GM19463 (cell line): ENCODE measurements around the gene MCL1.
"Not testable (repeated sequence)": the region's sequence is repeated elsewhere in the genome, so short reads cannot be mapped to it uniquely, and the experiment has no call there.

Experiments
- ATAC-seq: cut with Tn5 transposase; IDR thresholded peaks from one replicate; pipeline ENCODE4 v1.9.1; 2021; ENCODE audit warnings: mild to moderate bottlenecking, moderate library complexity; ENCODE audit not compliant: unreplicated experiment

MCL1 gene

GRCh38 chr1:150573648-150574071 is 5.8 kb downstream of the MCL1 start:
- not testable (repeated sequence) for ATAC-seq

- ATAC-seq, result no peak
Measured at GRCh38 chr1:150572918-150573647, 6.3 kb downstream of the MCL1 start.

DNA sequence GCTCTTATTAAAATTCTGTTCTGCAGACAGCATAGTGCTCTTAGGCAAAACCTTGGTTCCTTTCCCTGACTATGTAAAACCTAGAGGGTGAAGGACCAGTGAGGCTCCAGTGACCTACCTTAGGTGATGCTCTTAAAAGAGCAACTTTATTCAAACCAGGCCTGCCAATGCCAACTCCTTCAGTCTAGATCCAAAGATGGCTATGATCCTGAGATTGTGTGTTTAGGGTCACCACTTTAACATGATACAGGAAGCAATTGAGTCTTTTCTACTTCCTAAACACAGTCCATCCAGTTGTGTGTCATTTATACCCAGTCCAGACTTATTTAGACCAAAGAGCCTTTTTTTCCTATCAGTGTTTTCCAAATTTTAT is 10.8 kb downstream of the MCL1 start:
- no peak for ATAC-seq

DNA sequence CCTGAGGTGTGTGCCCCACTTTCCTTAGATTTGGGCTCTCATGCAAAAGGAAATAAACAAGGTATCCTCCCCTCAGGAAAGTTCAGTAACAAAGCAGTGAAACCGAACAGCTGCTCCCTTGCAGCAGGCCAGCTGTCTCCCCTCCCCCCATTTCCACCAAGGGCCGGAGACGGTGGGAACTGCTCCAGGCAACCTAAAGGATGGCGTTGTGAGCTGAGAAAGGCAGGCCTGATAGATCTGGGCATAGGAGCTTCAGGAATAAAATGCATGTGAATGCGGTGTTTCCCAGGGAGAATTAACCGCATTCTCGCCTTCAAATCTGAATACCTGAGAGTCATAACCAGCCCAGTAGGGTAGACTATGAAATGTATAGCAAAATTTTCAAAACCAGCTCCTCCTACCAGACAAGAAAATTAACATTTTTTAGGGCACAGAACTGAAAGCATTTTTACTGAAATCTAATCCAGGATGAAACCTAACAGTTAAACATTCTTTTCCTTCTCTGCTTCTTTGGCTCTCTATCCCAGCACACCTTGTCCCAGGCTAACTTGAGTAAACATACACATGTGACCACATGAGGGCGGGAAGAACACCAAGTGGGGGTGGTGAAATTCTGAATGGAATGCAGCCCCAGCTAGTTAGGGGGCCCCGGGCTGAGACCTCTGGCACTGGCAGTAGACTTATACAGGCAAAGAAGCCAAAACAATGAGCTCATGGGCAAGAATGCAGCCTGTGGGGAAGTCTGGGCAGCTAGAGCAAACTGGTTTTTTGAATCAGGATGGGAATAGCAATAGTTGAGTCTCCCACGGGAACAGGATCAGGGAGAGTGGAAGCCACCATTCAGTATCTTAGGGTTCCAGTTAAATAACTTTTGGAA is 11.5 kb downstream of the MCL1 start:
- peak; percentile 6 for ATAC-seq

DNA sequence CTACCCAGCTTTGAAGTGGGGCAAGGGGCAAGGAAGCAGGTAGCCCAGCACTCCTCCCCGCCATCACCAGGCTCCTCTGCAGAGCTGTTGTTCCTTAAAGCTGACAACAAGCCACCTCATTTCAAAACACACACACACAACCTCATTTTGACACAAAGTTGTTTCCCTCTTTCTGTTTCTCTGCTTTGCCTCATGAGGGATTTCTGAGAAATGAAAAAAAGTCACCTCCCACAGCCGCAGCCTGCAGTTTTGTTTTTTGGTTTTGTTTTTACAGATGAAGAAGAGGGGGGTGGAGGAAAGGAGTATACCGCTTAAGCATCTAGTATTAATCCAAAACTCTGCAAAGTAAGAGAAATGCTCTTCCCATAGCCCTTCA is 12.1 kb downstream of the MCL1 start:
- peak; percentile 25 for ATAC-seq

DNA sequence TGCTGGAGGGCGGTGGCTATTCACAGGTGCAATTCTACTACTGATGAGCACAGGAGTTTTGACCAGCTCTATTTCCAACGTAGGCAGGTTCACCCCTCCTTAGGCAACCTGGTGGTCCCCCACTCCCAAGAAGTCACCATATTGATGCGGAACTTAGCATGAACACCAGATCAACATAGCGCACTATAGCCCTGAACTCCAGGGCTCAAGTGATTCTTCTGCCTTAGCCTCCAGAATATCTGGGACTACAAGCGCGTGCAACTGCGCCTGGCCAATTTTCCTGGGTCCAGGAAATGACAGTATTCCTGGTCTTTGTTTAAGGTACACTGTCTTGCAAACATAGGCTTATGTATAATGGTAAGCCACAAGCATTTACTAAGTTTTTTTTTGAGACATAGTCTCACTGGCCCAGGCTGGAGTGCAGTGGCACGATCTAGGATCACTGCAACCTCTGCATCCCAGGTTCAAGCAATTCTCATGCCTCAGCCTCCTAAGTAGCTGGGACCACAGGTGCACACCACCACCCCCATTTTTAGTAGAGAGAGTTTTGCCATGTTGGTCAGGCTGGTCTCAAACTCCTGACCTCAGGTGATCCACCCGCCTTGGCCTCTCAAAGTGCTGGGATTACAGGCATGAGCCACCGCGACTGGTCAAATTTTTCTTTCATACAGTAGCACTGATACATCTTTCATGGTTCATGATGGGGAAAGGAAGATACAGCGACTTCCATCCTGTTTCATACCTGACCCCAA is 12.6 kb downstream of the MCL1 start:
- ATAC-seq, result no peak

DNA sequence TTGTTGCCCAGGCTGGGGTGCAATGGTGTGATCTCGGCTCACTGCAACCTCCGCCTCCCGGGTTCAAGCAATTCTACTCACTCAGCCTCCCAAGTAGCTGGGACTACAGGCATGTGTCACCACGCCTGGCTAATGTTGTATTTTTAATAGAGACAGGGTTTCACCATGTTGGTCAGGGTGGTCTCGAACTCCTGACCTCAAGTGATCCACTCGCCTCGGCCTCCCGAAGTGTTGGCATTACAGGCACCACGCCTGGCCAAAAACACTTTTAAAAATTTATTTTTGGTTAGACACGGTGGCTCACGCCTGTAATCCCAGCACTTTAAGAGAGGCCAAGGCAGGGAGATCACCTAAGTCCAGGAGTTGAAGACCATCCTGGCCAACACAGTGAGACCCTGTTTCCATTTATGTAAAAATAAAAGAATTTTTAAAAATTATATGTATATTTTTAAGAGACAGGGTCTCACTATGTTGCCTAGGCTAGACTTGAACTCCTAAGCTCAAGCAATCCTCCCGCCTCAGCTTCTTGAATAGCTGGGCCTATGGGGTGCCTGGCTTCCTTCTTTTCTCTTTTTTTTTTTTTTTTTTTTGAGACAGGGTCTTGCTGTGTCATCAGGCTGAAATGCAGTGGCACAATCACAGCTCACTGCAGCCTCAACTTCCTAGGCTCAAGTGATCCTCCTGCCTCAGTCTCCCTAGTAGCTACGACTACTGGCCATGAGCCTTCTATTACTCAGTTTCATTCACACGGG is 14.0 kb downstream of the MCL1 start:
- ATAC-seq, result not testable (repeated sequence)

DNA sequence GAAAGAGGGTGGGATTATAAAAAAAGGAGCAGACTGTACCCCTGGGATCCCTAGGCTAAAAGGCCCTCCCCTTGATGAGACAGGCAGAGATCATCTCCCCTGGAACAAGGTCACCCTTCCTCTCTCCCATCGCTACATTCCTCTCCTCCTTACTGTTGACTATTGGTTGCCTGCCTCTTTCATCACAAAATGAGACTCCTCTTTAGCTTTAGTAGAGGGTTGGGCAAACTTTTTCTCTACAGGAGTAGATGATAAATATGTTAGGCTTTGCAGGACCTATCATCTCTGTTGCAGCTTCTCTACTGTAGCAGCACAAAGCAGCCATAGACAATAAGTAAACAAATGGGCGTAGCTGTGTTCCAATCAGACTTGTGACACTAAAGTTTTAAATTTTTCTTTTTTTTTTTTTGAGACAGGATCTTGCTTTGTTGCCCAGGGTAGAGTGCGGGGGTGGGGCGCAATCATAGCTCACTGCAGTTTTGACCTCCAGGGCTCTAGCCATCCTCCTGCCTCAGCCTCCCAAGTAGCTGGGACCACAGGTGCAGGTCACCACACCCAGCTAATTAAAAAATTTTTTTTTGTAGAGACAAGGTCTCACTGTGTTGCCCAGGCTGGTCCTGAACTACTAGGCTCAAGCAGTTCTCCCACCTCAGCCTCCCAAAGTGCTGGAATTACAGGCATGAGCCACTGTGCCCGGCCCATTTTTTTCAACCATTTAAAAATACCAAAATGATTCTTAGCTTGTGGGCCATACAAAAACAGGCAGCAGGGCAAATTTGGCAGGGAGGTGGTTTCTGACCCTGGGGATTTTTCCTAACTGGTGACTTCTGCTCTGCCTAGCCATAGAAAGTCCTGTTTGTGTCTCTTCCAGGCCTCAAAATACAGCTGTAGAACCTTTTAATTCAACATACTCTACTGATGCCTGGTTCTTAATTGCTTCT is 15.1 kb downstream of the MCL1 start:
- ATAC-seq, result no peak

GRCh38 chr1:150563340-150564038 is 15.9 kb downstream of the MCL1 start:
- ATAC-seq, result peak; percentile 16

DNA sequence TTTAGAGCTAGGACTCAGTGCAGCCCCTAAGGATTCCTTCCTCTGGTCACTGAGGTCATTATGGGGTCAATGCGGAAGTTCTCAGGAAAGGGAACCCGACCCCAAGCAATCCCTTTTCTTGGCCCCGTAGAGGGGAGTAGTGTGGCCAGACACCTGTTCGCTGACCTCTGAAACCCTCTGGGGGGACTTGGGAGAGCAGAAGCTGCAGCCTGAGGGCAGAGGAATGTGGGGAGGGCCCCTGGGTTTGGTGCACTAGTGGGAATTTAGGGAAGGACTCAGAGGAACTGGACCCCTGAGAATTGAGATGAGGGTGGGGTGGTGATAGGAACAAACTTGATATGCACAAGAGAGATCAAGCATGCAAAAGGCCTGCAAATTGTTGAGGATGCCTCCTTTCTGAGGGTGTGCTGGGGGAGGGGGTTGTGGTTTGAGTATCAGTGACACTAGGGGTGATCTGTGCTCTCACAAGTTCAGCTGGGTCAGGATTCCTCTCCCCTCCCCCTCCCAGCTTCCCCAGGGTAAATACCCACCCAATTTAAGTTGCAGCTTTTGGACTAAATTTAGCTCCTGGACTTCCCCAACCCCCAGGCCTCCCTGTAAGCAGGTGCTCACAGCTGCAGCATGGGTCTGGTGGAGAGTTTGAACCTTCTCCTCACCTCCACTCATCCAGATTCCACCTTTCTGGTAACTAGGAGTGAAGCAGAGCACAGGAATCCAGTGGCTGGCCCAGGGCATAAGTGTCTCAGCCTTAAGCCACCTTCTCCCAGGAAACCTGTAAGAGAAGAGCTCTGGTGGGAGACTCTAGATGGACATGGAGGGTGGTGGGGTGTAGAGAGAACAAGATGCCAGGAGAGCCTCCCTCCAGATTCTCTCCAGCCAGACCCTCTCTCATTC is 16.7 kb downstream of the MCL1 start:
- ATAC-seq, result peak; percentile 35

DNA sequence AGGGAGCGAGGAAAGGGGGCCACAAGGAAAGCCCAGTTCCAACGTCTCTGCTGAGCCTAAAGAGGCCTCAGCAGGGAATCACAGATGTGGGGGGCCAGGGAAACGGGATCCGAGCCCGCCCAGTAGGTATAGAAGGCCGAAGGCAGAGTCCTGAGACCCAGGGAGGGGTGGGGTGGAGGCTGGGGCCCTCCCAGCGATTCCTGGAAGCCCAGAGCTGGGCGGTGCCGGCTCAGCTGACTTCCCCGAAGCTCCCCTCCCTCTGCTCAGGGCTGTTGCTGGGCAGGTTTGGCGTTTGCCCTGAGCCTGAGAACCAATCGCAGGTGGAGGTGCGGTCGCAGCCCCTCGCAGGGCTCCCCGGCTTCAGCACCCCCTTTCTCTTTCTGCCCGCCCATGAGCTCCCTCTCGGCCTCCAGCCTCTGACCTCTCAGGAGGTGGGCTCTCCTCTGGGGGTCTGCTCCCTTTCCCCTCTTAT is 17.4 kb downstream of the MCL1 start:
- ATAC-seq, result peak; percentile 39

GRCh38 chr1:150561254-150561973 is 18.0 kb downstream of the MCL1 start:
- ATAC-seq, result no peak

- ATAC-seq, result no peak
Measured at GRCh38 chr1:150560576-150561253, 18.7 kb downstream of the MCL1 start.

DNA sequence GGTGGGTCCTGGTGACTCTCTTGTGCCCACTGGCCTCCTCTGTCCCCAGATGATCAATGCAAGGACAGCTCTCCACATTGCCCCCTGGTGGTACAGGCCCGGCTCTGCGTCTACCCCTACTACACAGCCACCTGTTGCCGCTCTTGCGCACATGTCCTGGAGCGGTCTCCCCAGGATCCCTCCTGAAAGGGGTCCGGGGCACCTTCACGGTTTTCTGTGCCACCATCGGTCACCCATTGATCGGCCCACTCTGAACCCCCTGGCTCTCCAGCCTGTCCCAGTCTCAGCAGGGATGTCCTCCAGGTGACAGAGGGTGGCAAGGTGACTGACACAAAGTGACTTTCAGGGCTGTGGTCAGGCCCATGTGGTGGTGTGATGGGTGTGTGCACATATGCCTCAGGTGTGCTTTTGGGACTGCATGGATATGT is 19.4 kb downstream of the MCL1 start:
- ATAC-seq, result no peak

- no peak for ATAC-seq
Measured at GRCh38 chr1:150559656-150560010, 19.8 kb downstream of the MCL1 start.

GRCh38 chr1:150558761-150559655 is 20.4 kb downstream of the MCL1 start:
- no peak for ATAC-seq
